Liver (tissue), 9 donors: ENCODE results near the gene EOLA1. TPM values are rescaled to one million over a fixed set of nuclear protein-coding genes. Genes with fewer than 3 reads are reported as not detected.

Source experiments
- DNase-seq: peaks from one replicate; pipeline ENCODE4 v3.0.0-alpha.2; 2017; ENCODE audit warnings: low spot score
- H3K27ac ChIP-seq, 2 donors: one replicate each; pipeline ENCODE4 v1.7.0; 2013; ENCODE audit warnings: inconsistent platforms in 2 of 2, low read length in 2 of 2, control low read depth in 1 of 2, low read depth in 1 of 2, mild to moderate bottlenecking in 1 of 2
- H3K27me3 ChIP-seq, 4 donors: one replicate each; pipeline versions ENCODE4 v1.6.1 to v1.7.0; 2013; ENCODE audit warnings: low read length in 3 of 4, inconsistent platforms in 1 of 4, mild to moderate bottlenecking in 1 of 4, moderate library complexity in 1 of 4; ENCODE audit not compliant: control insufficient read depth in 4 of 4, insufficient read depth in 4 of 4
- H3K36me3 ChIP-seq, 4 donors: one replicate each; pipeline versions ENCODE4 v1.6.1 to v1.7.0; 2013; ENCODE audit warnings: low read length in 3 of 4, mild to moderate bottlenecking in 3 of 4, low read depth in 1 of 4, moderate library complexity in 1 of 4; ENCODE audit not compliant: control insufficient read depth in 4 of 4, insufficient read depth in 3 of 4
- H3K4me1 ChIP-seq, 4 donors: one replicate each; pipeline versions ENCODE4 v1.6.1 to v1.7.0; 2013; ENCODE audit warnings: low read length in 3 of 4, mild to moderate bottlenecking in 3 of 4, moderate library complexity in 1 of 4; ENCODE audit not compliant: control insufficient read depth in 4 of 4, insufficient read depth in 4 of 4
- H3K4me3 ChIP-seq, 3 donors: one replicate each; pipeline versions ENCODE4 v1.6.1 to v1.7.0; 2013; ENCODE audit warnings: low read length in 3 of 3, control low read depth in 1 of 3, low read depth in 1 of 3, mild to moderate bottlenecking in 1 of 3
- H3K9ac ChIP-seq, 2 donors: one replicate each; pipeline ENCODE4 v1.7.0; 2013; ENCODE audit warnings: low read length in 2 of 2, mild to moderate bottlenecking in 2 of 2, moderate library complexity in 2 of 2, control low read depth in 1 of 2, low read depth in 1 of 2
- H3K9me3 ChIP-seq, 4 donors: one replicate each; pipeline versions ENCODE4 v1.6.1 to v1.7.0; 2013; ENCODE audit warnings: low read length in 3 of 4; ENCODE audit not compliant: control insufficient read depth in 4 of 4
- EGR1 ChIP-seq, 2 donors: IDR thresholded peaks; 2 replicates each; pipeline ENCODE4 v1.6.1; 2016 to 2018; ENCODE audit warnings: antibody characterized with exemption in 2 of 2, low read depth in 2 of 2
- FOXA1 ChIP-seq: IDR thresholded peaks from 2 replicates; pipeline ENCODE4 v1.6.1; 2016; ENCODE audit warnings: antibody characterized with exemption
- FOXA2 ChIP-seq: IDR thresholded peaks from 2 replicates; pipeline ENCODE4 v1.6.1; 2016; ENCODE audit warnings: antibody characterized with exemption
- GABPA ChIP-seq, 2 donors: IDR thresholded peaks in 1 of 2; conservative IDR thresholded peaks in 1 of 2; 2 replicates each; pipeline ENCODE4 v1.6.1; 2016; ENCODE audit warnings: antibody characterized with exemption in 2 of 2, mild to moderate bottlenecking in 1 of 2, moderate library complexity in 1 of 2
- HNF4A ChIP-seq, 2 donors: conservative IDR thresholded peaks; 2 replicates each; pipeline ENCODE4 v1.6.1; 2016; ENCODE audit warnings: antibody characterized with exemption in 2 of 2, mild to moderate bottlenecking in 2 of 2
- HNF4G ChIP-seq: IDR thresholded peaks from 2 replicates; pipeline ENCODE4 v1.6.1; 2016; ENCODE audit warnings: antibody characterized with exemption
- JUND ChIP-seq, 2 donors: IDR thresholded peaks; 2 replicates each; pipeline ENCODE4 v1.6.1; 2016; ENCODE audit warnings: antibody characterized with exemption in 2 of 2
- NR2F2 ChIP-seq: IDR thresholded peaks from 2 replicates; pipeline ENCODE4 v1.6.1; 2016; ENCODE audit warnings: antibody characterized with exemption
- RAD21 ChIP-seq, 2 donors: IDR thresholded peaks; 2 replicates each; pipeline ENCODE4 v1.6.1; 2016; ENCODE audit warnings: antibody characterized with exemption in 2 of 2, mild to moderate bottlenecking in 2 of 2
- RXRA ChIP-seq, 2 donors: IDR thresholded peaks; 2 replicates each; pipeline ENCODE4 v1.6.1; 2017 to 2018; ENCODE audit warnings: antibody characterized with exemption in 2 of 2, mild to moderate bottlenecking in 1 of 2
- SP1 ChIP-seq: IDR thresholded peaks from 2 replicates; pipeline ENCODE4 v1.6.1; 2018; ENCODE audit warnings: antibody characterized with exemption, mild to moderate bottlenecking
- TAF1 ChIP-seq: conservative IDR thresholded peaks from 2 replicates; pipeline ENCODE4 v1.6.1; 2016; ENCODE audit warnings: antibody characterized with exemption, mild to moderate bottlenecking
- YY1 ChIP-seq: IDR thresholded peaks from 2 replicates; pipeline ENCODE4 v1.6.1; 2016; ENCODE audit warnings: antibody characterized with exemption, mild to moderate bottlenecking
- WGBS: extraction: QIAGEN DNeasy Blood & Tissue Kit; methylation state at CpG from one replicate; pipeline ENCODE4 v1.1.7; 2013; 5-methylcytosine and 5-hydroxymethylcytosine counted together
- polyA plus RNA-seq, 2 donors: library from polyadenylated mRNA; stranded (reverse) in 1 of 2; unstranded in 1 of 2; fragments of 200-250 nt in 1 of 2; fragments of >200 nt in 1 of 2; fragmentation: Nextera tagmentation in 1 of 2; extraction: Ambion mirVana in 1 of 2; gene quantifications; one replicate each; pipeline versions ENCODE4 v1.2.1 to v1.2.3, GENCODE V29; 2013 to 2015
- total RNA-seq, 2 donors: library from RNA; depleted of rRNA; stranded (reverse); fragments of >200 nt; gene quantifications; one replicate each; pipeline ENCODE4 v1.2.3, GENCODE V29; 2014
- TF ChIP-seq, protein P1 (sequence below): fragments of 150-350 bp; IDR thresholded peaks from 2 replicates; pipeline ENCODE4 v1.5.1; 2017; ENCODE audit warnings: improper control_type of control experiment, low read depth, low read length; ENCODE audit not compliant: missing input control
- TF ChIP-seq, protein P2 (sequence below): IDR thresholded peaks from 2 replicates; pipeline ENCODE4 v1.6.1; 2016; ENCODE audit warnings: antibody characterized with exemption, mild to moderate bottlenecking
- TF ChIP-seq, protein P3 (sequence below): IDR thresholded peaks from 2 replicates; pipeline ENCODE4 v1.6.1; 2016; ENCODE audit warnings: antibody characterized with exemption
- TF ChIP-seq, protein P4 (sequence below): IDR thresholded peaks from 2 replicates; pipeline ENCODE4 v1.6.1; 2016; ENCODE audit warnings: antibody characterized with exemption
- TF ChIP-seq, protein P5 (sequence below): IDR thresholded peaks from 2 replicates; pipeline ENCODE4 v1.6.1; 2016; ENCODE audit warnings: antibody characterized with exemption
- donor health status: healthy.
- donor health status: healthy.
- donor health status: healthy.
- donor health status: healthy.
- donor health status: healthy.

EOLA1 gene
- total and polyA plus RNA-seq, 4 donors: 7.5 to 17.2 (median 11.2) TPM

DNA sequence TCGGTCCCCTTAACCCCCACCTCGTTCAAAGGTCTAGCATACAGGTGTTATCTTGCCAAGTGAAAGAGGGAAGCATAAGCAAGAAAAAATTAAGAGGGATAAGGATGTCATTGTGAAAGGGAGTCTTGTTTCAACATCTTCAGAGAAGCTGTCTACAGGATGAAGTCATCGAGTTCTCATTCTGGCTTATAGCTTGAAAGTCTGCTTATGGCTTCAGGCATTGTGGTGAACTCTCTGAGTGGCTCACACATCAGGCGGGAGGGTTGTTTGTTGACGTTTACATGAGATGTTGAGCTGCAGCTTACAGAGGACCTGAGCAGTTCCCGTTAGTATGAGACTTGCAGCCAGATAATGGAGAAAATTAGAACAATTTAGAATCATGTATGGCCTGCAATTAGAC is 29.9 kb downstream of the EOLA1 start:
- Histone ChIP-seq H3K27ac (no peak overlapping the region), H3K9ac (no peak overlapping the region)
- no peak for TF ChIP-seq SP1
- no peak for TF ChIP-seq HNF4G
- TF ChIP-seq, protein P1, sequence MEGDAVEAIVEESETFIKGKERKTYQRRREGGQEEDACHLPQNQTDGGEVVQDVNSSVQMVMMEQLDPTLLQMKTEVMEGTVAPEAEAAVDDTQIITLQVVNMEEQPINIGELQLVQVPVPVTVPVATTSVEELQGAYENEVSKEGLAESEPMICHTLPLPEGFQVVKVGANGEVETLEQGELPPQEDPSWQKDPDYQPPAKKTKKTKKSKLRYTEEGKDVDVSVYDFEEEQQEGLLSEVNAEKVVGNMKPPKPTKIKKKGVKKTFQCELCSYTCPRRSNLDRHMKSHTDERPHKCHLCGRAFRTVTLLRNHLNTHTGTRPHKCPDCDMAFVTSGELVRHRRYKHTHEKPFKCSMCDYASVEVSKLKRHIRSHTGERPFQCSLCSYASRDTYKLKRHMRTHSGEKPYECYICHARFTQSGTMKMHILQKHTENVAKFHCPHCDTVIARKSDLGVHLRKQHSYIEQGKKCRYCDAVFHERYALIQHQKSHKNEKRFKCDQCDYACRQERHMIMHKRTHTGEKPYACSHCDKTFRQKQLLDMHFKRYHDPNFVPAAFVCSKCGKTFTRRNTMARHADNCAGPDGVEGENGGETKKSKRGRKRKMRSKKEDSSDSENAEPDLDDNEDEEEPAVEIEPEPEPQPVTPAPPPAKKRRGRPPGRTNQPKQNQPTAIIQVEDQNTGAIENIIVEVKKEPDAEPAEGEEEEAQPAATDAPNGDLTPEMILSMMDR: no peak
- no peak for TF ChIP-seq HNF4A (conservative IDR thresholded peaks at IDR 0.05)
- TF ChIP-seq JUND (IDR thresholded peaks at IDR 0.05): no peak
- no peak for TF ChIP-seq GABPA (IDR thresholded peaks at IDR 0.05 in 1 of 2, conservative IDR thresholded peaks at IDR 0.05 in 1 of 2)
- TF ChIP-seq FOXA2: no peak
- no peak for TF ChIP-seq RAD21 (IDR thresholded peaks at IDR 0.05)
- TF ChIP-seq YY1: no peak
- TF ChIP-seq, protein P2, sequence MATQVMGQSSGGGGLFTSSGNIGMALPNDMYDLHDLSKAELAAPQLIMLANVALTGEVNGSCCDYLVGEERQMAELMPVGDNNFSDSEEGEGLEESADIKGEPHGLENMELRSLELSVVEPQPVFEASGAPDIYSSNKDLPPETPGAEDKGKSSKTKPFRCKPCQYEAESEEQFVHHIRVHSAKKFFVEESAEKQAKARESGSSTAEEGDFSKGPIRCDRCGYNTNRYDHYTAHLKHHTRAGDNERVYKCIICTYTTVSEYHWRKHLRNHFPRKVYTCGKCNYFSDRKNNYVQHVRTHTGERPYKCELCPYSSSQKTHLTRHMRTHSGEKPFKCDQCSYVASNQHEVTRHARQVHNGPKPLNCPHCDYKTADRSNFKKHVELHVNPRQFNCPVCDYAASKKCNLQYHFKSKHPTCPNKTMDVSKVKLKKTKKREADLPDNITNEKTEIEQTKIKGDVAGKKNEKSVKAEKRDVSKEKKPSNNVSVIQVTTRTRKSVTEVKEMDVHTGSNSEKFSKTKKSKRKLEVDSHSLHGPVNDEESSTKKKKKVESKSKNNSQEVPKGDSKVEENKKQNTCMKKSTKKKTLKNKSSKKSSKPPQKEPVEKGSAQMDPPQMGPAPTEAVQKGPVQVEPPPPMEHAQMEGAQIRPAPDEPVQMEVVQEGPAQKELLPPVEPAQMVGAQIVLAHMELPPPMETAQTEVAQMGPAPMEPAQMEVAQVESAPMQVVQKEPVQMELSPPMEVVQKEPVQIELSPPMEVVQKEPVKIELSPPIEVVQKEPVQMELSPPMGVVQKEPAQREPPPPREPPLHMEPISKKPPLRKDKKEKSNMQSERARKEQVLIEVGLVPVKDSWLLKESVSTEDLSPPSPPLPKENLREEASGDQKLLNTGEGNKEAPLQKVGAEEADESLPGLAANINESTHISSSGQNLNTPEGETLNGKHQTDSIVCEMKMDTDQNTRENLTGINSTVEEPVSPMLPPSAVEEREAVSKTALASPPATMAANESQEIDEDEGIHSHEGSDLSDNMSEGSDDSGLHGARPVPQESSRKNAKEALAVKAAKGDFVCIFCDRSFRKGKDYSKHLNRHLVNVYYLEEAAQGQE: no peak
- no peak for TF ChIP-seq TAF1
- no peak for TF ChIP-seq EGR1 (IDR thresholded peaks at IDR 0.05; ENCODE audit: low read depth in 2 of 2)
- no peak for TF ChIP-seq NR2F2
- TF ChIP-seq FOXA1: no peak
- TF ChIP-seq, protein P3, sequence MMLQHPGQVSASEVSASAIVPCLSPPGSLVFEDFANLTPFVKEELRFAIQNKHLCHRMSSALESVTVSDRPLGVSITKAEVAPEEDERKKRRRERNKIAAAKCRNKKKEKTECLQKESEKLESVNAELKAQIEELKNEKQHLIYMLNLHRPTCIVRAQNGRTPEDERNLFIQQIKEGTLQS: no peak
- no peak for TF ChIP-seq RXRA (IDR thresholded peaks at IDR 0.05)
- TF ChIP-seq, protein P4, sequence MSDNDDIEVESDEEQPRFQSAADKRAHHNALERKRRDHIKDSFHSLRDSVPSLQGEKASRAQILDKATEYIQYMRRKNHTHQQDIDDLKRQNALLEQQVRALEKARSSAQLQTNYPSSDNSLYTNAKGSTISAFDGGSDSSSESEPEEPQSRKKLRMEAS: no peak
- TF ChIP-seq, protein P5, sequence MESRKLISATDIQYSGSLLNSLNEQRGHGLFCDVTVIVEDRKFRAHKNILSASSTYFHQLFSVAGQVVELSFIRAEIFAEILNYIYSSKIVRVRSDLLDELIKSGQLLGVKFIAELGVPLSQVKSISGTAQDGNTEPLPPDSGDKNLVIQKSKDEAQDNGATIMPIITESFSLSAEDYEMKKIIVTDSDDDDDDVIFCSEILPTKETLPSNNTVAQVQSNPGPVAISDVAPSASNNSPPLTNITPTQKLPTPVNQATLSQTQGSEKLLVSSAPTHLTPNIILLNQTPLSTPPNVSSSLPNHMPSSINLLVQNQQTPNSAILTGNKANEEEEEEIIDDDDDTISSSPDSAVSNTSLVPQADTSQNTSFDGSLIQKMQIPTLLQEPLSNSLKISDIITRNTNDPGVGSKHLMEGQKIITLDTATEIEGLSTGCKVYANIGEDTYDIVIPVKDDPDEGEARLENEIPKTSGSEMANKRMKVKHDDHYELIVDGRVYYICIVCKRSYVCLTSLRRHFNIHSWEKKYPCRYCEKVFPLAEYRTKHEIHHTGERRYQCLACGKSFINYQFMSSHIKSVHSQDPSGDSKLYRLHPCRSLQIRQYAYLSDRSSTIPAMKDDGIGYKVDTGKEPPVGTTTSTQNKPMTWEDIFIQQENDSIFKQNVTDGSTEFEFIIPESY: no peak

More for the DNA sequence above, 29.9 kb downstream of the EOLA1 start:
- no peak for DNase-seq
- Histone ChIP-seq H3K36me3 (no peaks in the 10 kb centered on the region), H3K4me1 (no peaks in the 10 kb centered on the region), H3K4me3 (no peak overlapping the region), H3K9me3 (no peaks in the 10 kb centered on the region), H3K27me3 (no peaks in the 10 kb centered on the region)
- WGBS: 69% methylated on average over 6 of the region's 6 CpGs
